Choroid plexus epithelial cell (primary cell): ENCODE measurements around the gene PPP2R3A.

Experiments
- DNase-seq: peaks from one replicate; pipeline ENCODE4 v3.0.0-alpha.2; 2010; ENCODE audit warnings: low read depth
- H3K4me3 ChIP-seq: 2 replicates; pipeline ENCODE4 v1.5.1; 2011; ENCODE audit warnings: low read depth, mild to moderate bottlenecking, control low read depth, low read length, moderate library complexity
- TF ChIP-seq, protein P1 (sequence below): conservative IDR thresholded peaks from 2 replicates; pipeline ENCODE4 v1.5.1; 2011; ENCODE audit warnings: low read depth, mild to moderate bottlenecking, control low read depth, inconsistent platforms, low read length, moderate library complexity

PPP2R3A gene

DNA sequence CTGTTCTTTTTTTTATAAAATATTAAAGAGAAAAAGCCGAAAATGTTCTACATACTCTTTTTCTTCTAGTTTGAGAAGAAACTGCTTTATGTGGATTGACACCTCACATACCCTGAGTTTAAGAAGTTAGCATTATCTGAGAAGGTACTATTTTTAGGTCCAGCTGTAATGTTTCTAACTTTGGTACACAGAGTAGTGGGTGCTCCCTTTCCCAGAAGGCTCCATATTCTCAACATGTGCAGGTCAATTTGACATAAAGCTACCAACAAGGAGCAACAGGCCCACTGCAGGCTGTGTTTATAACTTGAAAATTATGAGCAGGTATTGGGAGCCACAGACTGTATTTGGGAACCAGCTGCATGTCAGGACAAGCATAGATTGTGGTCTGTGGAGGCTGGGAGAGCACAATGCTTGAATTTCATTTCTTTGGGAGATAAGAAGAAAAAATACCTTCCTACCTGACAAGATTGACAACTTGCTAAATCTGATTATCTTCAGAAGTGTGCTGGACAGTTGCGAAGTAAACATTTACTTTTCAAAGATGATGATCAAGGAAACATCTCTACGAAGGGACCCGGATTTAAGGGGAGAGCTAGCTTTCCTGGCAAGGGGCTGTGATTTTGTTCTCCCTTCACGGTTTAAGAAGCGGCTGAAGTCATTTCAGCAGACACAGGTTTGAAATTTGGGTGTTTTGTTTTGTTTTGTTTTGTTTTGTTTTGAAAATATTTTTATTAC, 57.2 kb downstream of the PPP2R3A start:
- TF ChIP-seq, protein P1, sequence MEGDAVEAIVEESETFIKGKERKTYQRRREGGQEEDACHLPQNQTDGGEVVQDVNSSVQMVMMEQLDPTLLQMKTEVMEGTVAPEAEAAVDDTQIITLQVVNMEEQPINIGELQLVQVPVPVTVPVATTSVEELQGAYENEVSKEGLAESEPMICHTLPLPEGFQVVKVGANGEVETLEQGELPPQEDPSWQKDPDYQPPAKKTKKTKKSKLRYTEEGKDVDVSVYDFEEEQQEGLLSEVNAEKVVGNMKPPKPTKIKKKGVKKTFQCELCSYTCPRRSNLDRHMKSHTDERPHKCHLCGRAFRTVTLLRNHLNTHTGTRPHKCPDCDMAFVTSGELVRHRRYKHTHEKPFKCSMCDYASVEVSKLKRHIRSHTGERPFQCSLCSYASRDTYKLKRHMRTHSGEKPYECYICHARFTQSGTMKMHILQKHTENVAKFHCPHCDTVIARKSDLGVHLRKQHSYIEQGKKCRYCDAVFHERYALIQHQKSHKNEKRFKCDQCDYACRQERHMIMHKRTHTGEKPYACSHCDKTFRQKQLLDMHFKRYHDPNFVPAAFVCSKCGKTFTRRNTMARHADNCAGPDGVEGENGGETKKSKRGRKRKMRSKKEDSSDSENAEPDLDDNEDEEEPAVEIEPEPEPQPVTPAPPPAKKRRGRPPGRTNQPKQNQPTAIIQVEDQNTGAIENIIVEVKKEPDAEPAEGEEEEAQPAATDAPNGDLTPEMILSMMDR = no peak
- no peak for DNase-seq
- no peak overlapping the region for H3K4me3 ChIP-seq

DNA sequence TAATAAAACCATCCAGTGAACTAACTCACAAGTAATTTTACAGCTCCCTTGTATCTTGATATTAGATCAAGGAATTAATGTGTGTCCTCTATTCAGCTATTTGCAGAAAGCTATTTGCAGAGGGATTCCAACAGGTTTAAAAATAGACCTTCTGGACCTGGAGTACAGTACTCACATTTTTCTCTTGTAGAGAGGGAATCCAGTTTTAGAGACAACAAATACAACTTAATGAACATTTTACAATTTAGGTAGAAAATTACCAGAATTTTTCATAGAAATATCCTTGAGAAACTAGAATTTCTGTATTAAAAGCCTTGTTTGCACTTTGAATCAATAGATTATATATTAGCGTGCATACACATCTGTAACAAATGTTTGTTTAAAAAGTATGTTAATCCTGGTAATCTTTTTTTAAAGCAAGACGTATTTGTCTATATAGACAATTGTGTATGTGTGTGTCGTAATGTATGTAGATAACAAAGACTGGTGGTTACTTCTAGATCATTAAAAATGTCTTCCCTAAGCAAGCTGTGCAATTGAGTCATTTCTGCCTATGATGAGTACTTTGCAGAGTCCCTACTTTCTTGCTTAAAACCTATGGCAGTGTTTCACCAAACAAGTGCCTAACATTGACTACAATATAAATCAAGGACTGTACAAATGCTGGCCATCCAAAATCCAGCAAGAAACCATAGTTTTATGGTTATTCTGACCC, 57.9 kb downstream of the PPP2R3A start:
- DNase-seq = no peak
- TF ChIP-seq, protein P1 = no peak
- no peak overlapping the region for H3K4me3 ChIP-seq

DNA sequence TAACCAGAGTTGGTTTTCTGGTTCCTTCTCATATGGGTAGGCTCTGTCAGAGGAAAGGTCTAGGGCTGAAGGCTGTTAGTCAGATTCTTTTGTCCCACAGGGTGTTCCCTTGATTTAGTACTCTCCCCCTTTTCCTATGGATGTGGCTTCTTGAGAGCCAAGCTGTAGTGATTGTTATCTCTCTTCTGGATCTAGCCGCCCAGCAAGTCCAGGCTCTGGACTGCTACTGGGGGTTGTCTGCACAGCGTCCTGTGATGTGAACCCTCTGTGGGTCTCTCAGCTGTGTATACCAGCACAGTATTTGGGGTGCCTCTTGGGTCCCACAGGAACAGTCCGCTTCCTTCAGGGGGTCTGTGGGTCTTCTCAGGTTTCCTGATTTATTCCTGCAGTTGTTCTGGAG, 70.8 kb downstream of the PPP2R3A start:
- no peak for DNase-seq
- TF ChIP-seq, protein P1 = no peak
- no peak overlapping the region for H3K4me3 ChIP-seq

DNA sequence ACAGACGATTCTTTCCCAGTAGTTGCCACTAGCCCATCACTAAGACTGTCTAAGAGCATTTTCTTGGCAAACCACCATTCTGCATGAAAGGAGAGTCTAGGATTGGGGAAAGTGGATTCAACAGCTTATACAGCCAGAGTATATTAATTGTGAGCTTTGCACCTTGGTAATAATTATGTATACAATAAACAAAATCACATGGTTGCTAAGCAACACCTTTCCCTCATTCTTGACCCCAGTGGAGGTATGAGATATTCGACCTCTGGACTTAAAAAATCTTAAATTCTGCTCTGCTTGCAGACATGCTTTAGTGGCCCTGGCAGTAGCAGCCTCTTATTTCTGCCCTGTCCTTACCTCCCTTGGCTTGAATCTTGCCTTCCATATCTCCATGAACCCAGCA, 73.1 kb downstream of the PPP2R3A start:
- TF ChIP-seq, protein P1 = no peak
- no peak overlapping the region for H3K4me3 ChIP-seq
- DNase-seq = no peak

DNA sequence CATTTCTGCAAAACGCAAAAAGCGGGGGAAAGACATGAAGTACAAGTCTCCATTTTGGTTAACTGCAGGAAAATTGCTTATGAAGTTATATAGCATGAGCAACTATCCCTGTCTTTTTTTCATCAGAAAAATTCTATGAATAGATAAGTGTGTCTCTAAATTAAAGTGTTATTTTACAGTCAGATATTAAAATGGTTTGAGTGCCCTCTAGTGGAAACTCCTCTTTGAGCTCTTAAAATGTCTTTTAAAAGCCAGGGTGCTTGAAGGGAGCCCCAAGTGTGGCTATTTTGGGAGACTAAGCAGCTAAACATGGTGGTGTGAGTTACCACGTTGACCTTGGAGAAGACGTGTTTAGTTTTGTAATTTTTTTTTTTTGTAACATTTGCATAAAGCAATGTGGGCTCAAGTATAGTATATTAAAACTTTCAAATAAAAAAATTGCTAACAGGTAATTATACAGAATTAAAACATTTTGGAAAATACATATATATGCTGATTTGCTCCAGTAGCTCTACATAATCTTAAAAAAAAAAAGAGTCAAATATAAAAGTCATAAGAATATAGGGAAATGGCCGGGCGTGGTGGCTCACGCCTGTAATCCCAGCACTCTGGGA, 77.2 kb downstream of the PPP2R3A start:
- TF ChIP-seq, protein P1 = peak; percentile 62
- H3K4me3 ChIP-seq = no peak overlapping the region
- DNase-seq = peak; percentile 79

DNA sequence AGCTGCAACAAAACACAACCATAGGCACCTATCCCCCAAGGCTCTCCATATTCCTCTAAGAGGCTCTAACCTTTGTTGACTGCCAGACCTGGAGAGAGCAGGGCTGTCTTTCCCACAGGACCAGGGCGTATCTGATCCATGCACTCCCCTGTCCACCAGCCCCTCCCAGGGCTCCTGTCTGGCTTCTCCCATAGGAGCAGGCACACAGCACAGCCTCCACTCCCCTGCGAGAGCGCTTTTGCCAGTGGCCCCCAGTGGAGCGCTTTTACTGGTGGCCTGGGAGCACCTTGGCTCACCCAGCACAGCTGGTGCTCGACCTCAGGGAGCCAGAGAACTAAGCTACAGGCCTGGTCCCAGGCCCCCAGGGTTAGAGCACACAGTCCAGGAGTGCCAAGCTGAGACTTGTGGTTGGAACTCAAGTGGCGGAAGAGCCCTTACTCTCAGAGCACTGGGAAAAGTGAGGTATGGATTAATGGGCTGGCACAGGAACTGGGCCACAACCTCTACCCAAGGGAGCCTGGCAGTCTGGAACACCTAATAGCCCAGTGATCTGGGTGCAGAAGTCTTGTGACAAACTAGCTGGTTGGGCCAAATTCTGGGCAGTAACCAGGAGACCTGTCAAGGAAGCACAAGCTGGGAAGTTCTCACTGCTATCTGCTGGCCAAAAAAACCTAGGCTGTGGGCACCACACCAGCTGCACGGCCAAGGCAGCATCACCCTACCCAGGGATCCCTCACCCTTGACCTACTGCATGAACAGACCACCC, 79.6 kb downstream of the PPP2R3A start:
- DNase-seq = no peak
- TF ChIP-seq, protein P1 = no peak
- H3K4me3 ChIP-seq = no peak overlapping the region
